Activated CD4-positive, alpha-beta T cell treated with anti-CD3 and anti-CD28 coated beads for 24 hours (primary cell): ENCODE data around the gene MCAT.

Experiments
- DNase-seq, 2 donors: peaks; one replicate each; pipeline ENCODE4 v3.0.0-alpha.2; 2020; ENCODE audit warnings: low read depth in 2 of 2

The MCAT gene

DNA sequence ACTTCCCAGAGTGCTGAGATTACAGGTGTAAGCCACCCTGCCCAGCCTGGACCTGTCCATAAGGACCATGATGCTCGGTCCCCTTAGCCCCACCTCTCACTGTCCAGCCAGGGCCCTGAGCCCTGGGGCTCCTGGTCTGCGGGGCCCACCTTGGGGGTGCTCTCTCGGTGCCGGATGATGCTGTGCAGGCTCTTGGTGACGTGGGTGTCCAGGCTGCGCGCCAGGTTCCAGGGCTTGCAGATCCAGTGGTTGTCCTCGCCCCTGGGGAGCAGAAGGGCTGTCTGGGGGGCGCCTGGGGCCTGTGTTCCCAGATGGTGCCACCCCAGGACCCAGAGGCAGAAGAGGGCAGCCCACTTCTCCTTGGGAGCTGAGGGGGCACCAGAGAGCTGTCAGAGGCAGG, 30.4 kb upstream of the MCAT start:
- DNase-seq: no peak

GRCh38 chr22:43172191-43172590, 29.0 kb upstream of the MCAT start:
- no peak for DNase-seq

GRCh38 chr22:43171607-43172006, 28.4 kb upstream of the MCAT start:
- no peak for DNase-seq

DNA sequence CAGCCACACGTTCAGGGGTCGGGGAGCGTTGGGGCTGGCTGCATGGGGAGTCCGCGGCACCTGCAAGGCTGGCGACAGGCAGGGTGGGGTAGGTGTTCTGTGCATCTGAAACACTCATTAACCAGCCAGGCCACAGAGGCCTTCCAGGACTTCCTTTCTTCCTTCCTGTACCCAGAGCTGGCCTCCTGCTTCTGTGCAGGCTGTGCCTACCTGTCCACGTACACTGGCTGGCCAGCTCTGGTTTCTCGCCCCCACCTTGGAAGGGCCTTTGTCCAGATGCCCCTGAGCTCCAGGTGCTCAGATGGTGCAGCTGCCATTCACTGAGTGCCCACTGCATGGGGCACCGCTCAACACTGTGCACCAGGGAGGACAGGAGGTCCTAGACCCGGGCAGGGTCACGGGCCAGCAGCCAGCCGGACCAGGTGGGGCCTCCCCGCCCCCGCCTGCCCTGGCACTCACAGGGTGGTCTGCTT, 27.9 kb upstream of the MCAT start:
- no peak for DNase-seq

GRCh38 chr22:43170131-43170480, 26.9 kb upstream of the MCAT start:
- no peak for DNase-seq

DNA sequence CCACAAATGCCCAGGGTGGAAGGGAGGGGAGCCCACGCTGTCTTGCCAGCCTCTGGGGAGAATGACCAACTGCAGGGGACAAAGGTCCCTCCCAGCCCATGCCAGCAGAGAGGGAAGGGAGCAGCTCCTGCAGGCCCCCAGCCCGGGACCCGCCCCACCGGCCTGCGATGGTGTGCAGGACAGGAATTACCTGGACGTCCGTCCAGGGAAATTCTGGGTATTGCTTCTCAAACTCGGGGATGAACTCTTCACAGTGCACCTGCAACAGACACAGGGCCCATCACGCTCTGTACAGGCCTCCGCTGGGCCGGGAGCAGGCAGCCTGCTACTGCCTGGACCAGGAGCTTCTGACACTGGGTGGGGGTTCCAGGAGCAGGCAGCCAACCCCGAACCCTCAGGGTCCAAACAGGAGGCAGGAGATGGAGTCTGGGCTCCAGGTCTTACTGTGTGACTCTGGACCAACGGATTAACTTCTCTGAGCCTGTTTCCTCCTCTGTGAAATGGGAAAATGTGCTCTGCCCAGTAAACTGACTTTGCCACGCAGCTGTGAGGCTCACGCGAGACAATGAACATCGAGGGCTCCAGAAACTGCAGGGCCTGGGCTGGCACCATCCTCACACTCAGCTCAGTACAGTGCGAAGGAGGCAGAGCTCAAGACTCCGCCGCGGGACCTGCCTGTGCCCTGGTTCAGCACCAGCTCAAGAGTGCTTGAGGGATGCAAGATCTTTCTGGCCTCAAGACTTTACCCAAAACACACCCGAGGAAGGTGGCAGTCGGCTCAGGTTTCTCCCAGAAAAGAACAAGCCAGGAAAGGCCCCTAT, 26.3 kb upstream of the MCAT start:
- no peak for DNase-seq

GRCh38 chr22:43168471-43169309, 25.5 kb upstream of the MCAT start:
- no peak for DNase-seq

GRCh38 chr22:43167001-43167589, 23.9 kb upstream of the MCAT start:
- no peak for DNase-seq

GRCh38 chr22:43166132-43166930, 23.1 kb upstream of the MCAT start:
- DNase-seq: no peak

- DNase-seq: no peak
Measured at GRCh38 chr22:43164636-43165035, 21.4 kb upstream of the MCAT start.

GRCh38 chr22:43163241-43163795, 20.1 kb upstream of the MCAT start:
- no peak for DNase-seq

GRCh38 chr22:43162412-43163150, 19.4 kb upstream of the MCAT start:
- no peak for DNase-seq

DNA sequence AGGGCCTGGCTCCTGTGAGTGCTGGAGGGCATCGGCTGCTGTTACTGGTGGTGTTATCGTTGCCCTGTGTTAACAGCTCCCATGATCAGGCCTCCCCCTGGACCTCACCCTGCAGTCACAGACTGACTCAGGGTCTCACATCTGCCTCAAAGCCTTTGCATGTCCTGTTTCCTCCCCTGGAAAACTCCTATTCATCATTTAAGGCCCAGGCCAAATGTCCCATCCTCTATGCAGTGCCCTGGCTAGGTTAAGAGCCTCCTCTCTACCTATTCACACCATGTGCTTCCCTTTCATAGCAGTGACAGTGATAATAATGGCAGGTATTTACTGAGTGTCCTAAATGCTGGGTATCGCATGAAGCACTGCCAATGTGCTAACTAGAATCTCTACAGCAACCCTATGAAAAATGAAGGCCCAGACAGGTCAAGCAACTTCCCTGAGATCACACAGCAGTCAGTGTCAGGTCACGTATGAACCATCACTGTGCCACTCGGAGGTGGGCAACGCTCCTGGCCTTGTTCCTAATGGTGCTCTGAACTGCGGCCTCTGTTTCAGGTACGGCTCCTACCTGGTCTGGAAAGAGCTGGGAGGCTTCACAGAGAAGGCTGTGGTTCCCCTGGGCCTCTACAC, 17.4 kb upstream of the MCAT start:
- DNase-seq: no peak

GRCh38 chr22:43159484-43160178, 16.4 kb upstream of the MCAT start:
- DNase-seq: no peak

- DNase-seq: no peak
Measured at GRCh38 chr22:43158778-43159483, 15.7 kb upstream of the MCAT start.

GRCh38 chr22:43157874-43158546, 14.8 kb upstream of the MCAT start:
- no peak for DNase-seq

DNA sequence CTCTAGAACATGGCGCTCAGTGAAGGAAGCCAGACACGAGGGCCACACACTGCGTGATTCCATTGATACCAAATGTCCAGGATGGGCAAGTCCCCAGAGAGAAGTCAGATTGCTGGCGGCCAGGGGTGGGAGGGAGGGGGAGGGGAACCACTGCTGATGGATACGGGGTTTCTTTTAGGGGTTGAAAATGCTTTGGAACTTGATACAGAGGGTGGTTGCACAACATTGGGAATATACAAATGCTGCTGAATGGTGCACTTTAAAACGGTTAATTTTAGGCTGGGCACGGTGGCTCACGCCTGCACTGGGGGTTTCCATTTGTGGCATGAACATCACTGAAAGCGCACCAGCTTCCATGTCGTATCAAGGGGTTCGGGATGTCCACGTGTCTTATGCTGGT, 13.2 kb upstream of the MCAT start:
- no peak for DNase-seq

- DNase-seq: no peak
Measured at GRCh38 chr22:43155789-43156188, 12.6 kb upstream of the MCAT start.
